HG03064 (cell line): ENCODE measurements around the gene FBXW11.

Experiments
- ATAC-seq: cut with Tn5 transposase; IDR thresholded peaks from one replicate; pipeline ENCODE4 v1.9.1; 2021; ENCODE audit warnings: low read depth; ENCODE audit not compliant: unreplicated experiment

FBXW11 gene

GRCh38 chr5:171874234-171874633 lies 132.2 kb downstream of the FBXW11 start:
- ATAC-seq = no peak

- no peak for ATAC-seq
These were observed 133.8 kb downstream of the FBXW11 start for GRCh38 chr5:171872666-171873065.

GRCh38 chr5:171871711-171872110 lies 134.7 kb downstream of the FBXW11 start:
- ATAC-seq = no peak

GRCh38 chr5:171869956-171870355 lies 136.5 kb downstream of the FBXW11 start:
- no peak for ATAC-seq

GRCh38 chr5:171868236-171868635 lies 138.2 kb downstream of the FBXW11 start:
- ATAC-seq = no peak

DNA sequence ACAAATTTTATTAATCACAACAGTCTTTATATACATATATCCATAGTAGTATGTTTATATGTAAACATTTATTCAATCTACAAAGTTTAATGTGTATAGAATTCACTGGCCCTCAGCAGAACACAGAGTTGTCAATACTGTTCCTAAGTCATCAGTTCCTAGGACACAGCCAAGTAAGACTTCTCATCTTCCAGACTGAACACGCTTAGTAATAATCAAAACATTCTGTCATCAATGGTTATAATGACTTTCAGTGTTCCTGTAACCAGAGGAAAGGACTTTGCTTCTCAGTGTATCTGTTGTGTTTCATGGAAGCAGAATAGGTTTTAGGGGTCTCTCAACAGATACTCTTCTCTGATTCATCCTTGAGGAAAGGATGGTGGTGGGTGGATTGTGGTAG lies 138.7 kb downstream of the FBXW11 start:
- ATAC-seq = no peak

DNA sequence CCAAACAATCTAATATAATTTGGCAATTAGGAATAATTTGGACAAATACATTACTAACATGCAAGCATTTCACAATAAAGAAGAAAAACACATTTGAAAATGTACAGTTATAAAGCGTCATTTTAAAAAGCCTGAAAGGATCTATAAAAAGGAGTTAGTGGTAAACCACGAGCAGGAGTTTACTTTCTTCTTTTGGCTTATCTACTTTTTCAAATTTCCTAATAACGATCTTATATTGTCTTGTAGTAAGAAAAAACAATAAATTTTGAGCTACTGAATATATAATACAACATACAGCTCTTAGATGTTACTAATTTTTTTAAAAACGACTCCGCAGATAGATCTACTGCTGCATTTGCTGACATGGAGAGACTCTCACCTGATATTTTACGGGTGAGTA lies 141.0 kb downstream of the FBXW11 start:
- ATAC-seq = no peak

DNA sequence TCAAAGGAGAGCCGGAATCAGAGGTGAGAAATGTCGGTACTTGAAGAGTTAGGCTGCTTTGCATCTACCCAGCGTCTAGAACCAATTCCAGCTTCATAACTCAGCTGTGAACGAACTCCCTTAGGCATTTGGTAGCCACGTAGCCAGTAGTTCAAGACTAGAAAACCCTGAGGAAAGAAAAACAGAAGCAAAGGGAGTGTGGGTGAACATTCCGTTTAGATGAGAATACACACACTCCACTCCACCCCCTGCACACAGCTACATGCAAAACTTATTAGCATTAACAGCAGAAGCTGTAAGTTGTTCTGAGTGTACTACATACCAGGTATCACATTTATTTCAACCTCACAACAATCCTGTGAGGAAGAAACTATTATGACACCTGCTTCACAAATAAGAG lies 142.5 kb downstream of the FBXW11 start:
- no peak for ATAC-seq

DNA sequence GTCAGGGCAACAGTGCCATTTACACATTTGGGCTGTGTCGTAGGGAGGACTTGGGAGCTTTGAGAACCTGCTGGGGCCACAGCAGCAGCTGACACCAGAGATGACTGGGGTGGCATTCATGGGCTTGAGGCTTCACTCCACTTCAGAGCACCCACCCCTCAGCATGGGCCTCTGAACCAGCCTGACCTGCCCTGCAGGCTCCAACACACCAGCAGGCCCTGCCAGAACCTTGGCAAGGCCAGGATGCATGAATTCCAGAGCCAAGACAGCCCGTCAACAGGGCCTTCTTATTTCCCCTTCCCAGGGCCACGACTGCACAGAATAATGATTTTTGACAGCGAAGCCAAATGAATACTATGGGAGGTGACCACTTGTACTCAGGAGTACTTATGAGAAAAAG lies 143.8 kb downstream of the FBXW11 start:
- ATAC-seq = no peak

DNA sequence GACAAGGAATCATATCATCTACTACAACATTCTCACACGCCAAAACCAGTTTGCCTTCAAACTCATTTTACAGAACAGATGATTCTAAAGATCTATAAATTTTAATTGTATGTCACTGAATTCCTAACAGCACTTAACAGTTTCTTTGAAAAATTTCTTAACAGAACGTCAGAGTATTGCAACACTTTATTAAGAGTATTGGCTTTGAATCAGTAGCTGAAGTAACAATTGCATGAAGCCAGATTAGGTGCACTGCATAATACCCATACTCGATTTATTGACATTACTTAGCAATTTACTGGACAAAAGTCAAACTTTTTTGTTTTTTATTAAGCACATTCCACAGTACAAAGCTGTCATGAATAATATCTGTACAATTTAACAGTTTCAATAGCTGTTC lies 145.1 kb downstream of the FBXW11 start:
- ATAC-seq = no peak

GRCh38 chr5:171858303-171858702 lies 148.1 kb downstream of the FBXW11 start:
- ATAC-seq = no peak

DNA sequence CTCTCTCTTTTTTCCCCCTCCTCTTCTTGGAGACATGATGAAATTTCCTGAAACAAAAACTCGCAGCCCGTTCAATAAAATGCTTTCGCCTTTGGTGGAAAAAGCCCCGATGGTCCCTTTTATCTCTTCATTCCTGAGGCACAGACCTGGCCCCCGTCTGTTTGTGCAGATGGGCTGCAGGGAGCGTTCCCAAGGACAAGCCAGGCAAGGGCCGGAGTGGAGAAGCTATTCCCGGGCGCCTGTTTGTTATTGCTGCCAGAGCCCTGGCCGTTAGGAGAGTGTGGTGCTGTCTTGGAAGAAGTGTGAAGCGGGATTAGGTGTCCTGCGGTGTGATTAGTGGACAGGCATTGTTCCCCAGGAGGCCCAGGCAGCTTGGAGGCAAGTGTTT lies 149.0 kb downstream of the FBXW11 start:
- ATAC-seq = no peak

DNA sequence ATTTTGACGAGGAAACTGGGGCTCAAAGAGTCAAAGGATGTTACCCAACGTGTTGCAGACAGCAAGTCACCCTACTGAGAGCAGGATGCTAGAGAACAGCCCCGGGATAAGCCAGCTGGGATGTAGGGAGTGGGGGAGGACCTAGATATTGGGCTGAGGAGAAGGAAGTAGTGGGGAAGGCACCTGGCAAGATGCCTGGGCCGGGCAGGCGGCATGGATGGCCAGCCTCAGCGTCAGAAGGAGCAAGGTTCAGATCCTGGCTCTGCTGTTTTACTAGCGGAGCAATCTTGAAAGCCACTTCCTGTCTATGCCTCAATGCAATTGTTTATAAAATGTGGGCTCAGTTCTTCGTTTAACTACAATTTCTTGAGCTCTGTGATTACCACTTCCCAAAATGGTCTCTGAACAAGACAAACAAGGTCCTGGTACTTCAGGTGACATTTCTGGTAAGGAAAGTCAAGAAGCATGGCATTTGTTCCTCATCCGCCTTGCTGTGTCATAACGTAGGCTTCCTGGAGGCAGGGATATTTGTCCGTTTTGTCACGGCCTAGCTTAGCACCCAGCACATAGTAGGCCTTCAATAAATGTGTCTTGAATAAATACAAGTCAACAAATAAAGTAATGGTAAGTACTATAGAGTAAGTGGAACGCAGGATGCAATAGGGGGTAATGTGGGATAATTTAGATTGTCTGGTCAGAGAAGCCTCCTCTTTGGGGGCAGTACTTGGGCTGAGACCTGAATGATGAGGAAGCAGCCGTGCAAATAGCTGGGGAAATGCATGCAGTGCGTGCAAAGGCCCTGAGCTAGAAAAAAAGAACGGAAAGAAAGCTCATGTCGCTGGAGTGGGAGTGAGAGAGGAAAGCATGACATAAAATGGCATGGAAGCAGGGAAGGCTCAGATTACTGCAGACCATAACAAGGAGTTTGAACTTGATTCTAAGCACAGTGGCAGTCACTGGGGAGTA lies 150.4 kb downstream of the FBXW11 start:
- ATAC-seq = no peak

DNA sequence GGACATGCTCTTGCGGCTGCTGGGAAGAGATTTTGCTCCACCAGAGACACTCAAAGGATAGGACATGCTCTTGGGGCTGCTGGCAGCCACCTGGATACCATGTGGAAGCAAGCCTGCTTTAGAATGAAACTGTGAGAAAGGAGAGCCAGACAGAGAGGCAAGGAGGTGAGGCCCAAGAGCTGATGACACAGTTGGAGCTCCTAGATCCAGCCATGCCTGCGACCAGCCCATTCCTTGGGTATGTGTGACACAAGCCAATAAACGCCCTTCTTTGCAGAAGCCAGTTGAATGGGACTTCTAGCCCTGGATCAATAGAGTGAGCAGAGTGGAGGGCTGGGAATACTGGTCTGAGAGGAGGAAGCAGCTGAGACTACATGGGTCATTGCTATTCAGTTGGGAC lies 151.2 kb downstream of the FBXW11 start:
- ATAC-seq = no peak

DNA sequence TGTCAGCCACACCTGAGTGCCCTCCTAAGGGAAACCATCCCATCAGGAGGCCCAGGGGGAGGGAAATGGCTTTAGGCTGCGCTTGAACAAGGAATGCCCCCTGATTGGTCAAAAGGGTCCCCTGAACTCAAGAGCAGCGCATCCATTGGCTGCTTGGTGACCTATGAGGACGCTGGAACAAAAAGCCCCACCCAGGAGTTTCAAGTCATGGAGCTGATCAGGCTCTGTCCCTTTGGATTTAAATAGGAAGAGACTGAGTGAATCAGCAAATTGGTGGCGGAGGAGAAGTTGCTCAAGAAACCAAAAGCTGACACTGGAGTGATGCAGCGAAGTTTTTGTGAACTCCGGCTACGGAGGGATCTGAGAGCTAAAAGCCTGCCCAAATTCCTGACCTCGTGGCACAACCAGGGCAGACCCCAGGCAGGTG lies 154.2 kb downstream of the FBXW11 start:
- ATAC-seq = no peak

DNA sequence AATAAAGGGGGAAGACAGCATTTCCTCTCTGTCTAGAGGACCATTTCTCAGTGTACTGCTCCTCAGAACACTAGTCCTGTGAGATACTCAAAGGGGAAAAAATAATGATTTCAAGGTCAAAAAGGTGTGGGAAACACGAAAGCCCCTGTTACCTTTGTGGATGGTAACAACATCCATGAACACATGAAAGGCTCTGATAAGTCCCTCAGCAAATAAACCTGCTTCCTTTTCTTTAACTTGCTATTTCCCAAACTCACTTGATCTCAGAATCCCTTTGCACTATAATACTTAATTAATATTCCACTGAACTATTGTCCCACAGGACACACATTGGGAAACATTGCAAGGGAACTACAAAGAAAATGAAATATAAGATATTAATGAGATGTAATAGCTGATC lies 155.2 kb downstream of the FBXW11 start:
- no peak for ATAC-seq

DNA sequence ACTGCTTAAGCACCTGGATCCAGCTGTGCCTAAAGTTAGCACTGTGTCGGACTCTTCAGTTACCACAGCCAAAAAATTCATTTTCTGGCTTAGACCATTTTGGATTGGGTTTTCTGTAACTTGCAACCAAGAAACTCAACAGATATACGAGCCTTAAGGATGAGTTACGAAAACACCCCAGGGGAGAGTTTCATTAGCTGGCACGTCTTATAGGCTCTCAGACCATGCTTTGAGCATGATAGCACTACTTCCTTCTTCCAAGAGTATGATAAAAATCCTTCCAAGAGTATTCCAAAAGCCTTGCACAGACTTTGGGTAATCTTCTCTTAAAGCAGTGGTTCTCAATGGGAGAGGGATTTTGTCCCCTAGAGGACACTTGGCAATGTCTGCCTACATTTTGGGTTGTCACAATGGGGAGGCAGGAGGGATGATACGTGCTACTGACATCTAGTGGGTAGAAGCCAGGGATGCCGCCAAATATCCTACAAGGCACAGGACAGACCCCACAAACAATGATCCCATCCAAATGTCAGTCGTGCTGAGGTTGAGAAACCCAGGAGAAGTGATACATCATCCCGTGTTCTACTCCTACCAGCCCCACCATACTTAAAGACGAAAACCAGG lies 156.0 kb downstream of the FBXW11 start:
- ATAC-seq = no peak

- ATAC-seq = no peak
These were observed 156.7 kb downstream of the FBXW11 start for GRCh38 chr5:171849585-171850323.

DNA sequence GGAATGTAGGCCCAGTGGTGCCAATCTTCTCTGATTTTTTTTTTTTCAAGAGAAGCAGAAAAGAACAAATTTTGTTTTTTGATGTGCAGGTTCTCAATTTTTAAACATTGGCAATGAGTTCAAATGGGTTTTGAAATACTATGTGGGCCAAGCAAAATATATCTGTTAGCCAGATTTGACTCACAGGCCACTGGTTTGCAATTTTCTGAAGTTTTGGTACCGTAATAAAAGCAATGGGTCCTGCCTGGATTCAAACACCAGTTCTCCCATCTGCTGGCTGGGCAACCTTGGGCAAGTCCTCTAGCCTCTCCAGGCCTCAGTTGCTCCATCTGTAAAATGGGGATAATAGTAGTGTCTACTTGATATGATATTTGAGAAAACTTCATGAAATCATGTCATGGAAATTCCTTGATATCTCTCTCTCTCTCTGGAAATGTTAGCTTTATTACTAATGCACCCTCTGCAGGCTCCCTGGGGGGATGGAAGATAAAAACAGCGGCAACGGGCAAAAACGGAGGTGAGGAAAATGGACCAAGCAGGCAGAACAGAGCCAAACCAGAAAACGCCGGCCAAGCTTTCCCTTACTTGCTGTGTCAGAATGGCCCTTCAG lies 157.4 kb downstream of the FBXW11 start:
- no peak for ATAC-seq

GRCh38 chr5:171848486-171848885 lies 158.0 kb downstream of the FBXW11 start:
- no peak for ATAC-seq

DNA sequence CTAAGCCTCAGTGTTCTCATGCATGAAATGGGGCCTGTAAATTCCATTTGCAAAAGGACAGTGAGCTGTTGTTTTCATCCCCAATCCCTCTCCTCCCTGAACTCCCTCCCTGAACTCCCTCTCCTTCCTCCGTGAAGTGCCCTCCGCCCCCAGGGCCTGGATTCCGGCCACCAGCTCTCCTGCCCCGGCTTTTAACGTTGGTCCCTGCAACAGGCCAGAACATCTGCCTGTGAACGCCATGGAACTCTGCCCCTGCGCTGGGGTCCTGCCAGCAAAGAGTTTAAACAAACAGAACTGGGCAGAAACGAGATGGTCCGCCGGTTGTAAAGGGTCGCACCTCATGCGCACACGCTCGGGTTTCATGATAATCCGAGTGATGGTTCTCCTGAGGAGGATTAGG lies 158.4 kb downstream of the FBXW11 start:
- ATAC-seq = no peak
